BLaER1 (cell line): Measurements from ENCODE around the gene MAML1.

Experiments used
- H3K27ac ChIP-seq: shearing (Covaris generic); formaldehyde crosslinking; 2 replicates; pipeline ENCODE4 v1.8.1; 2022
- H3K27me3 ChIP-seq: shearing (Covaris generic); formaldehyde crosslinking; 2 replicates; pipeline ENCODE4 v1.8.1; 2022
- H3K36me3 ChIP-seq: shearing (Covaris generic); formaldehyde crosslinking; 2 replicates; pipeline ENCODE4 v1.8.1; 2022
- H3K4me1 ChIP-seq: shearing (Covaris generic); formaldehyde crosslinking; 2 replicates; pipeline ENCODE4 v1.8.1; 2022
- H3K4me2 ChIP-seq: shearing (Covaris generic); formaldehyde crosslinking; 2 replicates; pipeline ENCODE4 v1.8.1; 2022
- H3K4me3 ChIP-seq: shearing (Covaris generic); formaldehyde crosslinking; 2 replicates; pipeline ENCODE4 v1.8.1; 2022
- H3K9ac ChIP-seq: shearing (Covaris generic); formaldehyde crosslinking; 2 replicates; pipeline ENCODE4 v1.8.1; 2022
- H3K9me3 ChIP-seq: shearing (Covaris generic); formaldehyde crosslinking; 2 replicates; pipeline ENCODE4 v1.8.1; 2022
- H4K20me1 ChIP-seq: shearing (Covaris generic); formaldehyde crosslinking; 2 replicates; pipeline ENCODE4 v1.8.1; 2022
- Cebpa-rat ChIP-seq: shearing (Covaris generic); IDR thresholded peaks from 2 replicates; pipeline ENCODE4 v1.8.1; 2022

Gene MAML1

DNA sequence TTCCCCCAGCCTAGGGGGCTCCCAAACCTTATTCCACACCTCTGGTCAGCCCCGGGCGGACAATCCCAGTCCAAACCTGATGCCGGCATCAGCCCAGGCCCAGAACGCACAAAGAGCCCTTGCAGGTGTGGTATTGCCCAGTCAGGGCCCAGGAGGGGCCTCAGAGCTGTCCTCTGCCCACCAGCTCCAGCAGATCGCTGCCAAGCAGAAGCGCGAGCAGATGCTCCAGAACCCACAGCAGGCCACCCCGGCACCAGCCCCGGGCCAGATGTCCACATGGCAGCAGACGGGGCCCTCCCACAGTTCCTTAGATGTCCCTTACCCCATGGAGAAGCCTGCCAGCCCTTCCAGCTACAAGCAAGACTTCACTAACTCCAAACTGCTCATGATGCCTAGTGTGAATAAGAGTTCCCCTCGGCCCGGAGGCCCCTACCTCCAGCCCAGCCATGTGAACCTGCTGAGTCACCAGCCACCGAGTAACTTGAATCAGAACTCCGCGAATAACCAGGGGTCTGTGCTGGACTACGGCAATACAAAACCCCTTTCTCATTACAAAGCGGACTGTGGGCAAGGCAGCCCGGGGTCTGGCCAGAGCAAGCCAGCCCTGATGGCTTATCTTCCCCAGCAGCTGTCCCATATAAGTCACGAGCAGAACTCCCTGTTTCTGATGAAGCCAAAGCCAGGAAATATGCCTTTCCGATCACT lies 33.6 kb downstream of the MAML1 start:
- H3K9ac ChIP-seq, result no peak overlapping the region; the same call in 1 of the 2 replicates
- H3K27ac ChIP-seq, result no peak overlapping the region
- H4K20me1 ChIP-seq, result peaks cover 100% of the 10 kb centered on the region
- H3K36me3 ChIP-seq, result peaks cover 77% of the 10 kb centered on the region
- H3K9me3 ChIP-seq, result no peaks in the 10 kb centered on the region
- no peak overlapping the region for H3K4me2 ChIP-seq
- no peaks in the 10 kb centered on the region for H3K27me3 ChIP-seq
- no peak for TF ChIP-seq Cebpa-rat
- peaks cover 25% of the 10 kb centered on the region for H3K4me1 ChIP-seq
- H3K4me3 ChIP-seq, result no peak overlapping the region

DNA sequence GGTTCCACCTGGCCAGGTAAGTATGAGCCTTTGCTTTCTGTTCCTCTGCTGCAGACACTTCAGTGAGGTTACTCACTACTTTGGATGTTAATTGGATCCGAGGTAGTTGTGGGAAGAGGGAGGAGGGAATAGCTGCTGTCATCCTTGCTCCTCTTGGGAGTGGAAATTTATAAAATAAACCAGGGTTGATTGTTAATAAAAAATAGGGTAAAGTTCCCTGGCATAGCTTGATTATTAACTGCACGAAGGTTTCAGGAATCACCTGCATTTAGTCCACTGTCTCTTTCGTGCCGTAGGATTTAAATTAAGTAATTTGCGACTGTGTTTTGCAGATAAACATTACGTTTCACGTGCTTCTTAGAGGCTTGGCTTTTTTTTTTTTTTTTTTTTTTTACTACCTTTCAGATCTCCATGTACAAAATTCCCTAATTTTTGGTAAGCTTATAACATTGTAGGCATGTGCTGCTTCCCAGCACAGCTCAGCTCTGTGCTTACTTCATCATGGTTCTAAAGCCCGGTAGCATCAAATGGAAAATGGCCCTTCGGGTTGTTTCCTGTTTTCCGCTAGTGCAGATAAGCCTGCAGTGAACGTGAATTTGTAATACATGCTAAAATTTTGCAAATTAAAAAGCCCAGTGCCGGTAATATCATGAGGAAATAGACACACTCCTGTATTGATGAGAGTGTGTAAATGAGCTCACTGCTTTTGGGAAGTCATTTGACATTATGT lies 34.3 kb downstream of the MAML1 start:
- Histone ChIP-seq H4K20me1 (peaks cover 100% of the 10 kb centered on the region), H3K27ac (no peak overlapping the region), H3K9ac (no peak overlapping the region; the same call in 1 of the 2 replicates), H3K27me3 (no peaks in the 10 kb centered on the region), H3K9me3 (no peaks in the 10 kb centered on the region), H3K4me3 (no peak overlapping the region), H3K4me2 (no peak overlapping the region), H3K4me1 (peaks cover 18% of the 10 kb centered on the region), H3K36me3 (peaks cover 84% of the 10 kb centered on the region)
- no peak for TF ChIP-seq Cebpa-rat

GRCh38 chr5:179767496-179768100 lies 35.0 kb downstream of the MAML1 start:
- Histone ChIP-seq H3K9me3 (no peaks in the 10 kb centered on the region), H3K9ac (no peak overlapping the region), H4K20me1 (peaks cover 97% of the 10 kb centered on the region), H3K36me3 (peaks cover 91% of the 10 kb centered on the region), H3K27ac (no peak overlapping the region), H3K27me3 (no peaks in the 10 kb centered on the region), H3K4me1 (peaks cover 11% of the 10 kb centered on the region), H3K4me2 (no peak overlapping the region), H3K4me3 (no peak overlapping the region)
- TF ChIP-seq Cebpa-rat, result no peak

DNA sequence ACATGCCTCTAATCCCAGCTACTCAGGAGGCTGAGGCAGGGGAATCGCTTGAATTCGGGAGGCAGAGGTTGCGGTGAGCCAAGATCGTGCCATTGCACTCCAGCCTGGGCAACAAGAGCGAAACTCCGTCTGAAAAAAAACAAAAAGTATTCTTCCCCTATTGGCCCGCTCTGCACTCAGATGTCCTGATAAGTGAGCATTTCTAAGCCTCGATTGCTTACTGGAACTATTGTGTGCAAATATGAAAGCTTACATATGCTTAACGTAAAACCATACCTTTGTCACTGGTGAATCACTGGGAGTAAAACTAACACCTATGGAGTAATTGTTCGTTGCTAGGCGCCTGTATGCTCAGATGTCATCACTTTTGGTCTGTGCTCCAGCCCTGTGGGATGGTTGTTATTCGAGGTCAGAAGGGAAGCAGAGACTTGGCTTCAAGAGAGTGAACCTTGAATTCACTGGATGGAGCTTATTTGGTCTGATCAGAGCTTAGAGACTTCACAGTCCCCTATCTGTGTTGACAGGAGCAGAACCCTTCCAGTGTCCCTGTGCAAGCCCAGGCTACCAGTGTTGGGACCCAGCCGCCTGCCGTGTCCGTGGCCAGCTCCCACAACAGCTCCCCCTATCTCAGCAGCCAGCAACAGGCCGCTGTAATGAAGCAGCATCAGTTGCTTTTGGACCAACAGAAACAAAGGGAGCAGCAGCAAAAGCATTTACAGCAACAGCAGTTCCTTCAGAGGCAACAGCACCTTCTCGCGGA lies 35.9 kb downstream of the MAML1 start:
- Histone ChIP-seq H3K9me3 (no peaks in the 10 kb centered on the region), H3K4me2 (no peak overlapping the region), H3K27ac (no peak overlapping the region), H3K36me3 (peaks cover 100% of the 10 kb centered on the region), H3K9ac (no peak overlapping the region), H3K27me3 (no peaks in the 10 kb centered on the region), H3K4me3 (no peak overlapping the region), H3K4me1 (peaks cover 2% of the 10 kb centered on the region; the same call in 1 of the 2 replicates), H4K20me1 (peaks cover 97% of the 10 kb centered on the region)
- no peak for TF ChIP-seq Cebpa-rat

- H3K27me3 ChIP-seq, result no peaks in the 10 kb centered on the region
- TF ChIP-seq Cebpa-rat, result no peak
- no peaks in the 10 kb centered on the region for H3K9me3 ChIP-seq
- H3K9ac ChIP-seq, result no peak overlapping the region
- no peaks in the 10 kb centered on the region for H3K4me1 ChIP-seq
- no peak overlapping the region for H3K4me2 ChIP-seq
- H3K36me3 ChIP-seq, result peaks cover 100% of the 10 kb centered on the region
- peaks cover 97% of the 10 kb centered on the region for H4K20me1 ChIP-seq
- H3K27ac ChIP-seq, result no peak overlapping the region
- H3K4me3 ChIP-seq, result no peak overlapping the region
Observed at GRCh38 chr5:179769271-179769670, 36.6 kb downstream of the MAML1 start.

GRCh38 chr5:179769796-179770195 lies 37.2 kb downstream of the MAML1 start:
- peaks cover 100% of the 10 kb centered on the region for H3K36me3 ChIP-seq
- H3K27me3 ChIP-seq, result no peaks in the 10 kb centered on the region
- no peak overlapping the region for H3K4me2 ChIP-seq
- H3K4me3 ChIP-seq, result no peak overlapping the region
- H3K9me3 ChIP-seq, result no peaks in the 10 kb centered on the region
- H3K9ac ChIP-seq, result no peak overlapping the region
- peaks cover 97% of the 10 kb centered on the region for H4K20me1 ChIP-seq
- H3K27ac ChIP-seq, result no peak overlapping the region
- TF ChIP-seq Cebpa-rat, result no peak
- no peaks in the 10 kb centered on the region for H3K4me1 ChIP-seq

DNA sequence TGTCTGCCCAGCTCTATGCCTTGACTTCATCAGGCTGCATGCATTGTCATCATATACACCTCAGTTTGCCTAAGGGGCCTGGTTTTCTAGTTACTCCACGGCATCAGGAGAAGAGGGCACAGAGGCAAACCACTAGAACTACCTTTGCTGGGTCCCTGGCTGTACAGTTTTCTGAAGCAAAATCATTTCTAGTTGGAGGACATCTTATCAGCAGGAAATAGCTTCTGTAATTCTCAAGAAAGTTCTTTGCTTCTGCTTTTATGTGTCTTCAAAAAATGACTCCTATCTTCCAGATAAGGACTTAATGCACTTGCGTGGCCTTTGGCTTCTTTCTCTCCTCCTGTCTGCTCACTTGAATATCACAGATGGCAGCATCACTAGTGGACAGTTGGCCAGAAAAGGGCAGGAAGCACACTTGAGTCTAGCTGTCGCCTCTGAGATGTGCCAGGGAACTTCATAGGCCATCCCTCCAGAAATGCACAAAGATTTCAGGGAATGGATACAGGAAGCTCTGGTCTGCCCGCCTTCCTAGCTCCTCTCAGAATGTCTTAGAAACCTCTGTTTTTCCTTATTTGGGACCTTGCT lies 38.8 kb downstream of the MAML1 start:
- H4K20me1 ChIP-seq, result peaks cover 97% of the 10 kb centered on the region
- H3K9ac ChIP-seq, result no peak overlapping the region
- no peaks in the 10 kb centered on the region for H3K4me1 ChIP-seq
- no peaks in the 10 kb centered on the region for H3K27me3 ChIP-seq
- no peak overlapping the region for H3K4me2 ChIP-seq
- H3K4me3 ChIP-seq, result no peak overlapping the region
- TF ChIP-seq Cebpa-rat, result no peak
- peaks cover 100% of the 10 kb centered on the region for H3K36me3 ChIP-seq
- no peaks in the 10 kb centered on the region for H3K9me3 ChIP-seq
- H3K27ac ChIP-seq, result no peak overlapping the region

DNA sequence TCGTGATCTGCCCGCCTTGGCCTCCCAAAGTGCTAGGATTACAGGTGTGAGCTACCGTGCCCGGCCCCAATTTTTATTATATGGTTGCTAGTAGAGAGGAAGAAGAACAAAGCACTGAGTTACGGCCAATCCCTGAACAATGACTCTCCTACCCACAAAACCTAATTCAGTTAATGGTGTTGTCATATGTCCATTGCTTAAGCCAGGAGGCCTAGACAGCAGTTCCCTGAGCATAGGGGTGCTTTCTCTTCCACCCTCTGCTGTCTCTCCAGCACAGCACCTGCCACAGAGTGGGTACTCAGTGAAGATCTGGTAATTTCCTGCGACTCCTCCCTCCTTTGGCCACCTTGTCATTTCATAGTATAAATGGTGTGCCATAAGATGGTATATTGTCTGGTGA lies 39.7 kb downstream of the MAML1 start:
- H3K36me3 ChIP-seq, result peaks cover 100% of the 10 kb centered on the region
- peaks cover 97% of the 10 kb centered on the region for H4K20me1 ChIP-seq
- no peak for TF ChIP-seq Cebpa-rat
- no peak overlapping the region for H3K4me3 ChIP-seq
- no peaks in the 10 kb centered on the region for H3K4me1 ChIP-seq
- no peak overlapping the region for H3K27ac ChIP-seq
- H3K27me3 ChIP-seq, result no peaks in the 10 kb centered on the region
- H3K9me3 ChIP-seq, result no peaks in the 10 kb centered on the region
- H3K9ac ChIP-seq, result no peak overlapping the region
- no peak overlapping the region for H3K4me2 ChIP-seq

DNA sequence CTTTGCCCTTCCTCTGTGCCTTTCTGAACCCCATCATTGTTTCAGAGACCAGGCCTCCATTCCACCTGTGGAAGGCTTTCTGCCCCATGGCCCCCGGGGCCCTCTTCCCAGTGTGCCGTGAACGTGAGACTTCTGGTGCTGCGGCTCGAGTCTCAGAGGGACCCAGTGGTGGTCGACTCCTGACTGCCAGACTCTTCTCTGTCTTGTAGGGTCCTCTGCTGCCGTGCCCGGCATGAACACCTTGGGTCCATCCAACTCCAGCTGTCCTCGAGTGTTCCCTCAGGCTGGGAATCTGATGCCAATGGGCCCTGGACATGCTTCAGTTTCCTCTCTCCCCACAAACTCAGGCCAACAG lies 41.0 kb downstream of the MAML1 start:
- H3K36me3 ChIP-seq, result peaks cover 100% of the 10 kb centered on the region

More for the DNA sequence above, 41.0 kb downstream of the MAML1 start:
- no peaks in the 10 kb centered on the region for H3K27me3 ChIP-seq
- H4K20me1 ChIP-seq, result peaks cover 97% of the 10 kb centered on the region
- no peak overlapping the region for H3K9ac ChIP-seq
- no peak overlapping the region for H3K27ac ChIP-seq
- H3K4me3 ChIP-seq, result no peak overlapping the region
- no peaks in the 10 kb centered on the region for H3K9me3 ChIP-seq
- no peak overlapping the region for H3K4me2 ChIP-seq
- H3K4me1 ChIP-seq, result no peaks in the 10 kb centered on the region
- TF ChIP-seq Cebpa-rat, result no peak
